Loucy (cell line): Measurements from ENCODE around the gene SLC25A33.

Experiments
- CTCF ChIP-seq: fragments of 200-600 bp; sonication (generic); conservative IDR thresholded peaks from 2 replicates; pipeline ENCODE4 v1.5.1; 2014; ENCODE audit warnings: mild to moderate bottlenecking, antibody characterized with exemption, low read length
- EZH2phosphoT487 ChIP-seq: fragments of 200-600 bp; IDR thresholded peaks from 2 replicates; pipeline ENCODE4 v1.6.1; 2018; ENCODE audit warnings: antibody characterized with exemption, mild to moderate bottlenecking, moderate library complexity, borderline replicate concordance

GRCh38 chr1:9612162-9612845 lies 73.0 kb downstream of the SLC25A33 start:
- TF ChIP-seq CTCF (no peak), EZH2phosphoT487 (no peak)
